ENCODE measurements around the gene IFRD2.
A peak's percentile ranks its signal among the peaks of the same experiment; 100 is the strongest.

GRCh38 chr3:50274371-50275104, 17.7 kb downstream of the IFRD2 start:
- no peak for TF ChIP-seq RFX5 (IDR thresholded peaks at IDR 0.05; ENCODE audit: borderline replicate concordance, low read depth, low read length)
- peak; percentile 82 for TF ChIP-seq CREB1 (IDR thresholded peaks at IDR 0.05)
- no peak for TF ChIP-seq TEAD4 (IDR thresholded peaks at IDR 0.05; ENCODE audit: low read depth, low read length)
- TF ChIP-seq CEBPB (IDR thresholded peaks at IDR 0.05; ENCODE audit: low read depth, low read length) = no peak
- peak; percentile 31; the same call in 1 of the 2 replicates for TF ChIP-seq MAX (IDR thresholded peaks at IDR 0.05)
- peak in 2 of 3 experiments; percentile 85 to 93; a peak in 3 of 4 replicates for TF ChIP-seq CTCF (IDR thresholded peaks at IDR 0.05; ENCODE audit: control extremely low read depth in 1 of 3, insufficient read depth in 1 of 3, low read depth in 1 of 3, low read length in 3 of 3)
- no peak for TF ChIP-seq POLR2A (IDR thresholded peaks at IDR 0.05; ENCODE audit: control extremely low read depth in 1 of 2, low read depth in 2 of 2, low read length in 2 of 2)
- TF ChIP-seq POLR2AphosphoS5 (IDR thresholded peaks at IDR 0.05; ENCODE audit: low read depth, low read length) = no peak

All from H1 (cell line).